PFSK-1 (cell line): ENCODE measurements around the gene FOXF1.

Experiments used
- FOXP2 ChIP-seq: optimal IDR thresholded peaks from 2 replicates; pipeline ENCODE3; 2011; ENCODE audit warnings: borderline replicate concordance, control low read depth, inconsistent platforms; ENCODE audit not compliant: insufficient read depth; ENCODE audit errors: extremely low read length, extremely low read depth
- POLR2AphosphoS5 ChIP-seq: IDR thresholded peaks from 2 replicates; pipeline ENCODE4 v1.6.1; 2012; ENCODE audit warnings: low read depth, mild to moderate bottlenecking, control low read depth, low read length, moderate library complexity
- SIN3A ChIP-seq: IDR thresholded peaks from 2 replicates; pipeline ENCODE4 v1.6.1; 2012; ENCODE audit warnings: mild to moderate bottlenecking, low read length, moderate library complexity, borderline replicate concordance; ENCODE audit not compliant: insufficient read depth
- TAF1 ChIP-seq: IDR thresholded peaks from 2 replicates; pipeline ENCODE4 v1.6.1; 2012; ENCODE audit warnings: low read length, control low read depth, borderline replicate concordance; ENCODE audit not compliant: insufficient read depth
- TF ChIP-seq, protein P1 (sequence below), 2 experiments: IDR thresholded peaks; 2 replicates each; pipeline versions ENCODE4 v1.6.1 to v1.8.0; 2011 to 2012; ENCODE audit warnings: low read depth in 2 of 2, low read length in 2 of 2, control low read depth in 1 of 2, inconsistent platforms in 1 of 2, mild to moderate bottlenecking in 1 of 2, moderate library complexity in 1 of 2; ENCODE audit not compliant: insufficient read depth in 1 of 2

DNA sequence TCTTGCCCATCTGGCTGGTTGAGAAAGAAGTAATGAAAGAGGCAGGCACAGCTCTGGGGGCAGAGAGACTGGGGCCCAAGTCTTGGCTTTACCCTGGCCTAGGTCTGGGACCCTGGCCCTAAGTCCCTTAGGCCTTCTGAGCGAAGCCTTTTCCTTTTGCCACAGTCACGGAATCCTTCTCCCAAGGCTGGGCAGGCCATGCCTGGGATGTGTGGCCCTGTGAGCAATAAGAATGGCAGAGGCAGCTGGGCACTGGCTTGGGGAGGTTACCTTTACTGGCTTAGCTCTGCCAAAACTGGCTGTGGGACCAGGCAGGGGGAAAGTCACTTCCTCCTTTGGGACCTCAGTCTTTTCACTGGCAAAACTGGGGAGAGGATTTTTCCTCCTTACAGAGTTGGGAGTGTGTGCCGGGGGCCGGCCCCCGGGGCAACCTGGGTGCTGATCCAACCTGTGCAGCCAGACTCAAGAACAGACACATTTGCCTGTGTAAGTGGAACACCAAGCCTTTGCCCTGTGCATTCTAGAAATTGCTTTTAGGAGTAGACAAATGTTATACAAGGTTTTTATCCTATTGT is 12.9 kb downstream of the FOXF1 start:
- TF ChIP-seq, protein P1, sequence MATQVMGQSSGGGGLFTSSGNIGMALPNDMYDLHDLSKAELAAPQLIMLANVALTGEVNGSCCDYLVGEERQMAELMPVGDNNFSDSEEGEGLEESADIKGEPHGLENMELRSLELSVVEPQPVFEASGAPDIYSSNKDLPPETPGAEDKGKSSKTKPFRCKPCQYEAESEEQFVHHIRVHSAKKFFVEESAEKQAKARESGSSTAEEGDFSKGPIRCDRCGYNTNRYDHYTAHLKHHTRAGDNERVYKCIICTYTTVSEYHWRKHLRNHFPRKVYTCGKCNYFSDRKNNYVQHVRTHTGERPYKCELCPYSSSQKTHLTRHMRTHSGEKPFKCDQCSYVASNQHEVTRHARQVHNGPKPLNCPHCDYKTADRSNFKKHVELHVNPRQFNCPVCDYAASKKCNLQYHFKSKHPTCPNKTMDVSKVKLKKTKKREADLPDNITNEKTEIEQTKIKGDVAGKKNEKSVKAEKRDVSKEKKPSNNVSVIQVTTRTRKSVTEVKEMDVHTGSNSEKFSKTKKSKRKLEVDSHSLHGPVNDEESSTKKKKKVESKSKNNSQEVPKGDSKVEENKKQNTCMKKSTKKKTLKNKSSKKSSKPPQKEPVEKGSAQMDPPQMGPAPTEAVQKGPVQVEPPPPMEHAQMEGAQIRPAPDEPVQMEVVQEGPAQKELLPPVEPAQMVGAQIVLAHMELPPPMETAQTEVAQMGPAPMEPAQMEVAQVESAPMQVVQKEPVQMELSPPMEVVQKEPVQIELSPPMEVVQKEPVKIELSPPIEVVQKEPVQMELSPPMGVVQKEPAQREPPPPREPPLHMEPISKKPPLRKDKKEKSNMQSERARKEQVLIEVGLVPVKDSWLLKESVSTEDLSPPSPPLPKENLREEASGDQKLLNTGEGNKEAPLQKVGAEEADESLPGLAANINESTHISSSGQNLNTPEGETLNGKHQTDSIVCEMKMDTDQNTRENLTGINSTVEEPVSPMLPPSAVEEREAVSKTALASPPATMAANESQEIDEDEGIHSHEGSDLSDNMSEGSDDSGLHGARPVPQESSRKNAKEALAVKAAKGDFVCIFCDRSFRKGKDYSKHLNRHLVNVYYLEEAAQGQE (IDR thresholded peaks at IDR 0.05; ENCODE audit: insufficient read depth in 1 of 2, low read depth in 2 of 2, low read length in 2 of 2) = no peak
- TF ChIP-seq POLR2AphosphoS5 (no peak), TAF1 (no peak), SIN3A (no peak), FOXP2 (no peak)
